ENCODE data around the gene PIEZO1. TPM values are rescaled to one million over a fixed set of nuclear protein-coding genes. Genes with fewer than 3 reads are reported as not detected.

PIEZO1 gene
- total RNA-seq, 1 donor from 2014 or later: 37.7 TPM

GRCh38 chr16:88697831-88698615, 87.0 kb downstream of the PIEZO1 start:
- no peaks in the 10 kb centered on the region for H3K27me3 Mint-ChIP-seq
- no peak for DNase-seq (ENCODE audit: low spot score, unreplicated experiment)
- peaks cover 2% of the 10 kb centered on the region for H3K36me3 Mint-ChIP-seq (ENCODE audit: insufficient read depth)
- no peaks in the 10 kb centered on the region for H3K4me1 Mint-ChIP-seq (ENCODE audit: low read depth)
- no peaks in the 10 kb centered on the region for H3K9me3 Mint-ChIP-seq (ENCODE audit: low read depth)
- H3K27ac Mint-ChIP-seq: no peak overlapping the region
- TF ChIP-seq CTCF (IDR thresholded peaks at IDR 0.05; ENCODE audit: unreplicated experiment): peak; percentile 47
- H3K4me3 Mint-ChIP-seq (ENCODE audit: low read depth): no peak overlapping the region

GRCh38 chr16:88697116-88697830, 87.7 kb downstream of the PIEZO1 start:
- no peak overlapping the region for H3K4me3 Mint-ChIP-seq (ENCODE audit: low read depth)
- H3K4me1 Mint-ChIP-seq (ENCODE audit: low read depth): no peaks in the 10 kb centered on the region
- H3K27ac Mint-ChIP-seq: no peak overlapping the region
- no peaks in the 10 kb centered on the region for H3K27me3 Mint-ChIP-seq
- peaks cover 2% of the 10 kb centered on the region for H3K36me3 Mint-ChIP-seq (ENCODE audit: insufficient read depth)
- no peak for TF ChIP-seq CTCF (IDR thresholded peaks at IDR 0.05; ENCODE audit: unreplicated experiment)
- H3K9me3 Mint-ChIP-seq (ENCODE audit: low read depth): no peaks in the 10 kb centered on the region
- DNase-seq (ENCODE audit: low spot score, unreplicated experiment): no peak

DNA sequence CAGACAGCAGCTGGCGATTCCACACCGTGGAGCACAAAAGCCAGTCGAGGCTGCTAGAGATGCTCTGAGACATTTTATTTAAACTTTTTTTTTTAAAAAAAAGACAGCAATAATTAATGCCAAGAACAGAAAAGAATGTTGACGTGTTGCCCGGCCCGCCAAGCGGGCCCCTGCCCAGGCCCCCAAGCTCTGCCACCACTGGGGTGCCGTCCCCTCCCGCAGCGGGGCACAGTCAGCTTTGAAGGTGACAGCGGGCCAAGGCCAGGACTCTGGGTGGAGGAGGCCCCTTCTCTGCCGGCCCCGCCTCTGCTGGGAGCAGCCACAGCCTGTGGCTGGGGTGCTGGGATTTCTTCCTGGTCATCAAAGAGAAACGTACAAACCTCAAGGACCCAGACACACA, 88.6 kb downstream of the PIEZO1 start:
- Mint-ChIP-seq H3K4me1 (ENCODE audit: low read depth) (no peaks in the 10 kb centered on the region), H3K27ac (no peak overlapping the region), H3K27me3 (no peaks in the 10 kb centered on the region), H3K4me3 (ENCODE audit: low read depth) (no peak overlapping the region), H3K36me3 (ENCODE audit: insufficient read depth) (peaks cover 2% of the 10 kb centered on the region), H3K9me3 (ENCODE audit: low read depth) (no peaks in the 10 kb centered on the region)
- TF ChIP-seq CTCF (IDR thresholded peaks at IDR 0.05; ENCODE audit: unreplicated experiment): no peak
- DNase-seq (ENCODE audit: low spot score, unreplicated experiment): no peak

DNA sequence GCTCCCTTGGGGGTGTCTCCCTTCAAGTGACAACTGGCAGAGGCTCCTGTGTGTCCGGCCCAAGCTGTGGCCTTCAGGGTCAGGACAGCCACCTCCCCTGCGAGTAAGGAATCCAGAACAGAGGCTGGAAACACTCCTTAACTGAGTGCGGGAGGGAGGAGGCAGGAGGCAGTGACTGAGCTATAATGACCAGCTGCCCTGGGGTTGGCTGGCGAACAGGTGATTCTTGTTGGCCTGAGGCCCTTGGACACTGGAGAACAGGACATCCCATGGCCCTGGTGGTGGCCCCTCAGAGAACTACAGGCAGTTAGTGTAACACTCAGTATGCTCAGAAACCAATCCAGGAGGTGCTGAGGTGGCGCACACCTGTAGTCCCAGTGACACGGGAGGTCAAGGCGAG, 89.3 kb downstream of the PIEZO1 start:
- DNase-seq (ENCODE audit: low spot score, unreplicated experiment): no peak
- H3K27ac Mint-ChIP-seq: no peak overlapping the region
- H3K4me3 Mint-ChIP-seq (ENCODE audit: low read depth): no peak overlapping the region
- no peak for TF ChIP-seq CTCF (IDR thresholded peaks at IDR 0.05; ENCODE audit: unreplicated experiment)
- H3K4me1 Mint-ChIP-seq (ENCODE audit: low read depth): no peaks in the 10 kb centered on the region
- peaks cover 2% of the 10 kb centered on the region for H3K36me3 Mint-ChIP-seq (ENCODE audit: insufficient read depth)
- H3K27me3 Mint-ChIP-seq: peaks cover 3% of the 10 kb centered on the region
- H3K9me3 Mint-ChIP-seq (ENCODE audit: low read depth): no peaks in the 10 kb centered on the region

- no peak overlapping the region for H3K27ac Mint-ChIP-seq
- H3K36me3 Mint-ChIP-seq (ENCODE audit: insufficient read depth): peaks cover 2% of the 10 kb centered on the region
- H3K9me3 Mint-ChIP-seq (ENCODE audit: low read depth): no peaks in the 10 kb centered on the region
- no peak overlapping the region for H3K4me3 Mint-ChIP-seq (ENCODE audit: low read depth)
- TF ChIP-seq CTCF (IDR thresholded peaks at IDR 0.05; ENCODE audit: unreplicated experiment): no peak
- DNase-seq (ENCODE audit: low spot score, unreplicated experiment): no peak
- H3K27me3 Mint-ChIP-seq: peaks cover 8% of the 10 kb centered on the region
- no peaks in the 10 kb centered on the region for H3K4me1 Mint-ChIP-seq (ENCODE audit: low read depth)
Measured at GRCh38 chr16:88695218-88695617, 89.8 kb downstream of the PIEZO1 start.
